IPS-15b (cell line): Measurements from ENCODE around the gene CGNL1.

Experiments used
- H3K27me3 ChIP-seq: one replicate; pipeline ENCODE4 v1.6.1; 2013; ENCODE audit warnings: low read length; ENCODE audit not compliant: control insufficient read depth, insufficient read depth
- H3K36me3 ChIP-seq: one replicate; pipeline ENCODE4 v1.6.1; 2013; ENCODE audit warnings: low read length; ENCODE audit not compliant: control insufficient read depth, insufficient read depth
- H3K4me1 ChIP-seq: one replicate; pipeline ENCODE4 v1.6.1; 2013; ENCODE audit warnings: mild to moderate bottlenecking, low read length; ENCODE audit not compliant: control insufficient read depth, insufficient read depth
- H3K4me3 ChIP-seq: one replicate; pipeline ENCODE4 v1.5.1; 2013; ENCODE audit warnings: low read depth, low read length
- H3K9ac ChIP-seq: one replicate; pipeline ENCODE4 v1.6.1; 2013; ENCODE audit warnings: low read depth, mild to moderate bottlenecking, low read length
- H3K9me3 ChIP-seq: one replicate; pipeline ENCODE4 v1.6.1; 2013; ENCODE audit warnings: mild to moderate bottlenecking, low read length; ENCODE audit not compliant: control insufficient read depth, insufficient read depth

The CGNL1 gene

DNA sequence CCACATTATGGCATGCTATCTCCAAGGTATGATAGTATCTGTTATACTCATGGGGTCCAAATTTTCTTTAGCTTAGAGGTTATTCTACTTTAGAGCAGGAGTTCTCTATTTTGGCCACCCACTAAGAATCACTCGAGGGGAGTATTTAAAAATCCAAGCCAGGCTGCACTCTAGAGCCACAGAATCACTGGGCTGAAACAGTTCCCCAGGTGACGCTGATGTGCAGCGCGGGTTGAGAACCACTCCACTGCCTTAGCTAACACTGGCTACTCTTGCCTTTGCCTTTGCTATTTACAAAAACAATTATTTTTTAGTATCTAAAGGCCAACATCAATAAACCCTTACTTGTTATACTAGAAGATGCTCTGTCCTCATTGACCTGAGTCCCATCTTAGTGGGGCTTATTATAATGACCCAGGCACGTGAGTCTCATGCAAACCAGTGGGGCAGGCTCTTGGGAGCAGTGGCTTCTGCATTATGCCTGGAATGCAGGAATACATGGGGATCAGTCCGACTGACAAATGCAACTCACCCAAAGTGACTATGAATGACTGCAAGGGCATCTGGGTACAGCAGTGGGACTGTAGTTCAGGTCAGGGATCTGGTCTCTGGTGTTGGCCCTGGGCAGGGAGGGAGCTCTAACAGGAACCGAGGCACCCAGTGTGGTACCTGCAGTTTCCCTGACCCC, 21.7 kb upstream of the CGNL1 start:
- peaks cover 20% of the 10 kb centered on the region for H3K4me1 ChIP-seq
- no peaks in the 10 kb centered on the region for H3K27me3 ChIP-seq
- no peaks in the 10 kb centered on the region for H3K36me3 ChIP-seq
- H3K9ac ChIP-seq = no peak overlapping the region
- H3K9me3 ChIP-seq = no peaks in the 10 kb centered on the region
- H3K4me3 ChIP-seq = no peak overlapping the region

- Histone ChIP-seq H3K36me3 (no peaks in the 10 kb centered on the region), H3K9ac (no peak overlapping the region), H3K27me3 (no peaks in the 10 kb centered on the region), H3K4me3 (no peak overlapping the region), H3K4me1 (peaks cover 20% of the 10 kb centered on the region), H3K9me3 (no peaks in the 10 kb centered on the region)
Measured at GRCh38 chr15:57355259-57355658, 21.0 kb upstream of the CGNL1 start.

DNA sequence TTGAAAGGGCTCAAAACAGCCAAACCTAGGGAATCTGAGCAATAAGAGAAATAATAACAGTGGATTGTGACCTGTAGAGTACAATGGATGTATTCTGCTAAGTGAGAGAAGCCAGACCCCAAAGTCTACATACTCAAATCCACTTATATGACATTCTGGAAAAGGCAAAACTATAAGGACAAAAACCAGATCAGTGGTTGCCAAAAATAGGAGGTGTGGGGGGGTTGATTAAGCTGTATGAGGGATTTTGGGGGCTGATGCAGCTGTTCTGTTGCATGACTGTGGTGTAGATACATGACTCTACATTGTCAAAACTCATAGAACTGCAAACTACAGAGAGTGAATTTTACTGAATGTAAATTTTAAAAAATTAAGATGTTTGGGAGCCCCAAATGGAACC, 20.1 kb upstream of the CGNL1 start:
- Histone ChIP-seq H3K9me3 (no peaks in the 10 kb centered on the region), H3K4me1 (peaks cover 20% of the 10 kb centered on the region), H3K4me3 (no peak overlapping the region), H3K36me3 (no peaks in the 10 kb centered on the region), H3K9ac (no peak overlapping the region), H3K27me3 (no peaks in the 10 kb centered on the region)

DNA sequence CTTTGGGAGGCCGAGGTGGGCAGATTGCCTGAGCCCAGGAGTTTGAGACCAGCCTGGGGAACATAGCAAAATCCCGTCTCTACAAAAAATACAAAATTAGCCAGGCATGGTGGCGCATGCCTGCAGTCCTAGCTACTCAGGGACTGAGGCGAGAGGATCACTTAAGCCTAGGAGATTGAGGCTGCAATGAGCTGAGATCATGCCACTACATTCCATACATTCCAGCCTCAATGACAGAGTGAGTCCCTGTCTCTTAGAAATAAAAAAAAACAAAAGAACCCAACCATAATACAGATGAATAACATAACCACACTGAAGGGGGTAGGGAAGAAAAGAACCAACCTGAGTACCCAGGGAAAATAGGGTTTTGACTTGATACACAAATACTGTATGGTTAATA, 19.7 kb upstream of the CGNL1 start:
- no peak overlapping the region for H3K9ac ChIP-seq
- no peak overlapping the region for H3K4me3 ChIP-seq

GRCh38 chr15:57357799-57358198, 18.5 kb upstream of the CGNL1 start:
- H3K27me3 ChIP-seq = no peaks in the 10 kb centered on the region
- no peaks in the 10 kb centered on the region for H3K9me3 ChIP-seq
- no peak overlapping the region for H3K4me3 ChIP-seq
- peaks cover 21% of the 10 kb centered on the region for H3K4me1 ChIP-seq
- no peaks in the 10 kb centered on the region for H3K36me3 ChIP-seq
- H3K9ac ChIP-seq = no peak overlapping the region

More for the DNA sequence above, 19.7 kb upstream of the CGNL1 start:
- Histone ChIP-seq H3K4me1 (peaks cover 20% of the 10 kb centered on the region), H3K36me3 (no peaks in the 10 kb centered on the region), H3K9me3 (no peaks in the 10 kb centered on the region), H3K27me3 (no peaks in the 10 kb centered on the region)

DNA sequence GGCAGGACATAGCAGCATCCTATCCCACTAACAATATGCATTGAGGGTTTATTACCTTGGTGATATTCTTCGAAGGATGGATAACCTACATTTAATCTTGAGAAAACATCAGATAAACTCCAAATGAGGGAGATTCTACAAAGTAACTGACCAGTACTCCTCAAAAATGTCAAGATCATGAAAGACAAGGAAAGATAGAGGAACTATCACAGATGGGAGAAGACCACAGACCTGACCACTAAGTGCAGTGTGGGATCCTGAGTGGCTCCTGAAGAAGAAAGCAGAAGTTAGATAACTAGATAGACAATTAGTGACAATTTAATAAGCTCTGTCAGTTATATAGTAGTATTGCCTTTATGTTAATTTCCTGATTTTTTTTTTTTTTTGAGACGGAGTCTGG, 17.7 kb upstream of the CGNL1 start:
- Histone ChIP-seq H3K9ac (no peak overlapping the region), H3K9me3 (no peaks in the 10 kb centered on the region), H3K4me1 (peaks cover 20% of the 10 kb centered on the region), H3K27me3 (no peaks in the 10 kb centered on the region), H3K4me3 (no peak overlapping the region), H3K36me3 (no peaks in the 10 kb centered on the region)

DNA sequence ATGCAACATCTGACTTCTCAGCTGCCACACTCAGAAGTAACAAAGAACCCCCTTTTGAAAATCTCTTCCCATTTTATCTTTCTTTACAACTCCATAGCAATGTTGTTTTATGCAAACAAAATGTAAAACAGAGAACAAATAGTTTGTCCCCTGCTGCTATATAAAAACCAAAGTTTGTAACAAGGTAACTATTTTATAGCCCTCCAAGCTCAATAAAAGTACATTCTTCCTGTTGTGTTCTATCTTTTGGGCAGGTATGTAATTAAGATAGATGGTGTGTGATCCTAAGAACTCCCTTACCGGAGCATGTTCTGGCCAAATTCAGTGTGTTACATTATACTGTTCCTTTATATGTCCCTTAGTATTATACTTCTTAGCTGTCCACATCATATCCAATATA, 12.6 kb upstream of the CGNL1 start:
- H3K9me3 ChIP-seq = no peaks in the 10 kb centered on the region
- no peaks in the 10 kb centered on the region for H3K36me3 ChIP-seq
- H3K4me1 ChIP-seq = peaks cover 12% of the 10 kb centered on the region
- no peaks in the 10 kb centered on the region for H3K27me3 ChIP-seq
- no peak overlapping the region for H3K4me3 ChIP-seq
- H3K9ac ChIP-seq = no peak overlapping the region

GRCh38 chr15:57364282-57365007, 11.9 kb upstream of the CGNL1 start:
- no peaks in the 10 kb centered on the region for H3K27me3 ChIP-seq
- H3K9me3 ChIP-seq = no peaks in the 10 kb centered on the region
- H3K4me1 ChIP-seq = peaks cover 12% of the 10 kb centered on the region
- no peak overlapping the region for H3K9ac ChIP-seq
- no peaks in the 10 kb centered on the region for H3K36me3 ChIP-seq
- H3K4me3 ChIP-seq = no peak overlapping the region

GRCh38 chr15:57367556-57367955, 8.7 kb upstream of the CGNL1 start:
- Histone ChIP-seq H3K9ac (no peak overlapping the region), H3K27me3 (no peaks in the 10 kb centered on the region), H3K4me3 (no peak overlapping the region), H3K4me1 (peaks cover 14% of the 10 kb centered on the region), H3K9me3 (no peaks in the 10 kb centered on the region), H3K36me3 (no peaks in the 10 kb centered on the region)

- H3K36me3 ChIP-seq = no peaks in the 10 kb centered on the region
Measured at GRCh38 chr15:57370929-57371328, 5.4 kb upstream of the CGNL1 start.

GRCh38 chr15:57373251-57373881, 2.9 kb upstream of the CGNL1 start:
- no peak overlapping the region for H3K4me3 ChIP-seq
- no peak overlapping the region for H3K9ac ChIP-seq
- H3K9me3 ChIP-seq = no peaks in the 10 kb centered on the region
- H3K36me3 ChIP-seq = no peaks in the 10 kb centered on the region
- peaks cover 10% of the 10 kb centered on the region for H3K27me3 ChIP-seq
- peaks cover 10% of the 10 kb centered on the region for H3K4me1 ChIP-seq

More at GRCh38 chr15:57370929-57371328, 5.4 kb upstream of the CGNL1 start:
- H3K4me1 ChIP-seq = peaks cover 5% of the 10 kb centered on the region
- H3K9ac ChIP-seq = no peak overlapping the region
- H3K4me3 ChIP-seq = no peak overlapping the region
- H3K27me3 ChIP-seq = peaks cover 7% of the 10 kb centered on the region
- H3K9me3 ChIP-seq = no peaks in the 10 kb centered on the region

DNA sequence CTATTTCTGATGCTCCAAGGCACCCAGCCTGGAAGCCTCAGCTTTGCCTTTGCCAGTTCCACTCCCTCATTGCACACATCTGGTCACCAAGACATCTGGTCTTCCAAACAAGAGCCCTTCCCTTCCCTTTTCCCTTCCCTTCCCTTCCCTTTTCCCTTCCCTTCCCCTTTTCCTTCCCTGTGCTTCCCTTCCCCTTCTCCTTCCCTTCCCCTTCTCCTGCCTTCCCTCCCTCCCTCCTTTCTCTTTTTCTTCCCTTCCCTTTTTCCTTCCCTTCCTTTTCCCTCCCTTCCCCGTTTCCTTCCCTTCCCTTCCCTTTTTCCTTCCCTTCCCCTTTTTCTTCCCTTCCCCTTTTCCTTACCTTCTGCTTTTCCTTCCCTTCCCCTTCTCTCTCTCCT, 2.4 kb upstream of the CGNL1 start:
- Histone ChIP-seq H3K27me3 (peaks cover 10% of the 10 kb centered on the region), H3K36me3 (no peaks in the 10 kb centered on the region), H3K4me1 (peaks cover 13% of the 10 kb centered on the region), H3K9me3 (no peaks in the 10 kb centered on the region), H3K9ac (no peak overlapping the region), H3K4me3 (no peak overlapping the region)
